ENCODE results near the gene RBMS3.
"Not testable (repeated sequence)": the region's sequence is repeated elsewhere in the genome, so short reads cannot be mapped to it uniquely, and the experiment has no call there.

Gene RBMS3

DNA sequence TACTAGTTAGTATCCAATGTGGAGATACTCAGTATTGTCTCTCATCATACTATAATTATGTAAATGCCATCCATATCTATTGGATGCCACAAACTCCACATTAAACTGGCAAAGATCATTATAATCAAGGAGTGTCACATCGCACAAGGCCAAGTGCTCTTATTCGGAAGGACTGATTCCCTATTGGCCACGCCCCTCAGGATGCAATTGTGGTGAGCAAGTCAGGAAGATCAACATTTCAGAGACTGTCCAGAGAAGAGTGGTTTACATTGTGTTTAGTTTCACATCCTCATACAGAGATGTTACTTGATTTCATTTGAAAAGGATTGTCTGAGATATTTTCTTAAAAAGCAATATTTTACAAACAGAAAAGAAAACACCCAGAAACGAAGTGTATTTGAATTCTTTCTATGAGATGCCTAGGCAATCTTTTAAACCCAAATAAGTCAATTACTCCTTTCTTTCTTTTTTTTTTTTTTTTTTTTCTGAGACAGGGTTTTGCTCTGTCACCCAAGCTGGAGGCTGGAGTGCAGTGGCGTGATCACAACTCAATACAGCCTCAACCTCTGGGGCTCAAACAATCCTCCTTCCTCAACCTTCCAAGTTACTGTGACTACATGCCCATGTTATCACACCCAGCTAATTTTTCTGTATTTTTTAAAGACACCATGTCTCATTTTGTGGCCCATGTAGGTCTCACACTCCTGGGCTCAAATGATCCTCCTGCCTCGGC lies 369.1 kb downstream of the RBMS3 start:
- Histone ChIP-seq H3K27me3 (ENCODE audit: control insufficient read depth, insufficient read depth, low read length) (no peaks in the 10 kb centered on the region), H3K36me3 (ENCODE audit: control insufficient read depth, insufficient read depth, low read length) (no peaks in the 10 kb centered on the region), H3K4me3 (ENCODE audit: low read depth, low read length) (no peak overlapping the region), H3K9ac (ENCODE audit: low read depth, low read length) (no peak overlapping the region), H3K4me1 (ENCODE audit: control insufficient read depth, insufficient read depth, low read length) (peaks cover 2% of the 10 kb centered on the region), H3K9me3 (ENCODE audit: control insufficient read depth, insufficient read depth, low read length) (no peaks in the 10 kb centered on the region)

DNA sequence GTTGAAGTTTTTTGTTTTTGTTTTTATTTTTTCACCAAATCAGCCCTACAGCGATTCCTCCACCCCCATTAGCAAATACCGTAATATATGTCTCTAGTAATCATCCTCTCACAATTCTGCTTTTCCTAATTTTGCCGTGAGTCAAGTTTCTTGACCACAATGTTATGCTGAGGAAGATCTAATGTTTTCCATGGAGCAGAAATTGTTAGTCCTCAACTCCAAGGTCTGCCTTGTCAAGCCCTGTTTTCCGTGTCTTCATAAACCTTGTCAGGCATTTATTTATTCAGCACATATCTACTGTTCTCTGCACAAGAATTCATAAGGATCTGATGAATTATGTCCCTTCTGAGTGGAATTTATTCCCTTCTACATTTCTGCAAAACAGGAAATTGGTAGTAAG lies 372.8 kb downstream of the RBMS3 start:
- no peaks in the 10 kb centered on the region for H3K9me3 ChIP-seq (ENCODE audit: control insufficient read depth, insufficient read depth, low read length)
- H3K36me3 ChIP-seq (ENCODE audit: control insufficient read depth, insufficient read depth, low read length) = no peaks in the 10 kb centered on the region
- no peak overlapping the region for H3K4me3 ChIP-seq (ENCODE audit: low read depth, low read length)
- peaks cover 2% of the 10 kb centered on the region for H3K4me1 ChIP-seq (ENCODE audit: control insufficient read depth, insufficient read depth, low read length)
- H3K27me3 ChIP-seq (ENCODE audit: control insufficient read depth, insufficient read depth, low read length) = no peaks in the 10 kb centered on the region
- H3K9ac ChIP-seq (ENCODE audit: low read depth, low read length) = no peak overlapping the region

DNA sequence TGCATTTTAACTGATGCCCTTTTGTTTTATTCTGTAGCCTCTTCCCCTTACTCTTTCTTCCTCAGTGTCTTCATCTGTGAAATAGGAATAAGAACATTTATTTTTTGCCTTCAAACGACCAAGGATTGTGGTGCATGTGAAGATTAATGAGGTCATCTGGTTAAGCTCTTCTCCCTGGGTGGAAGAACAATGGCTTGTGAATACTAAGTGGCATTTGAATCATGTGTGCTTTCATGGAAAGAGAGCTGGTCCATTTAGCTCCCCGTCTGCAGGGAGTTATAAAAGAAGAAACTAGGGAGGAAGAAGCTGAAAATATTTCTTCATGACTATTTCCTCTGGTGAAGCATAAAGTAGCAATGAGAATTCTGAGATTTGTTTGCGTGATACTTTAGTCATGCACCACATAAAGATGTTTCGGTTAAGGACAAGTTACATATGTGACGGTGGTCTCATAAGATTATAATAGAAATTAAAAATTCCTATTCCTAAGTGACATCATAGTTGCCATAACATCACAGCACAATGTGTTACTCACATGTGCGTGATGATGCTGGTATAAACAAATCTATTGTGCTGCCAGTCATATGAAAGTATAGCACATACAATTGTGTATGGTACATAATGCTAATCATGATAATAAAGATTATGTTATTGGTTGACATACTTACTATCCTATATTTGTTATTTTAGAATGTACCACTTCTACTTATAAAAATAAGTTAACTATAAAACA lies 374.3 kb downstream of the RBMS3 start:
- no peaks in the 10 kb centered on the region for H3K27me3 ChIP-seq (ENCODE audit: control insufficient read depth, insufficient read depth, low read length)
- no peak overlapping the region for H3K4me3 ChIP-seq (ENCODE audit: low read depth, low read length)
- H3K4me1 ChIP-seq (ENCODE audit: control insufficient read depth, insufficient read depth, low read length) = peaks cover 2% of the 10 kb centered on the region
- H3K9ac ChIP-seq (ENCODE audit: low read depth, low read length) = no peak overlapping the region
- no peaks in the 10 kb centered on the region for H3K36me3 ChIP-seq (ENCODE audit: control insufficient read depth, insufficient read depth, low read length)
- no peaks in the 10 kb centered on the region for H3K9me3 ChIP-seq (ENCODE audit: control insufficient read depth, insufficient read depth, low read length)

DNA sequence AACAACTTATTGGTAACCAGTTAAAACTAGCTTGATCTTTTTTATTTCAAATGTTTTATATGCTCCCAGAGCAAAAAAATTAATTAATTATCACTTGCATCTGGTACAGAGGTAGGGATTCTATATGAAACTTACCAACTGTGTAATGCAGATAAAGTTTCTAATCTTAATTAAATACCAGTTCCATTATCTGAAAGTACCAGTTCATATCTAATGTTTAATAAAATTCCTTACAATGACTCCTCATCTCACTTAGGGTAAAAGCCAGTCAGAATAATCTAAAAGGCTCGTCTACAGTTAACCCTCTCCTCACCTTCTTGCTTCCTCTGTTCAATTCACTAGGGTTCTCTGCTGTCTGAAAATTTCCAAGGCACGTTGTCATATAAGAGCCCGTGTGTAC lies 384.8 kb downstream of the RBMS3 start:
- no peaks in the 10 kb centered on the region for H3K27me3 ChIP-seq (ENCODE audit: control insufficient read depth, insufficient read depth, low read length)
- no peaks in the 10 kb centered on the region for H3K4me1 ChIP-seq (ENCODE audit: control insufficient read depth, insufficient read depth, low read length)
- H3K36me3 ChIP-seq (ENCODE audit: control insufficient read depth, insufficient read depth, low read length) = no peaks in the 10 kb centered on the region
- no peak overlapping the region for H3K9ac ChIP-seq (ENCODE audit: low read depth, low read length)
- no peaks in the 10 kb centered on the region for H3K9me3 ChIP-seq (ENCODE audit: control insufficient read depth, insufficient read depth, low read length)
- no peak overlapping the region for H3K4me3 ChIP-seq (ENCODE audit: low read depth, low read length)

DNA sequence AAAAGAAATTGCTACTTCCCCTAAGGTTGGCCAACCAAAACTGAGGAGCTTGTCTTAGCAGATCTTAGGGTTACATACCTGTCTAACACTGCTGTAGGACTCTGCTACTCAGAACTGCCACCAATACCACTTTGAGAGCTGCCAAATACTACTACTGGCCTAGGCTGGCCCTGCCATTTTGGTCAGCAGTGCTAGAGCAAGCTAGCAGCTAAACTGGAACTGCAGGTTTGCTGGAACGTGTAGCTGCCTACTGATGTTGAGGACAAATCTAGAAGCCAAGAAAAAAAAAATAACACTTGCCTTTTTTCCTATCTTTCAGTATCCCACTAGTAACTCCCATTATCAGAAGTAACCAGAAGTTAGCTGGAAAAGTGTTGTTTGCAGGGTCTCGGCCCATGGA lies 387.4 kb downstream of the RBMS3 start:
- Histone ChIP-seq H3K9ac (ENCODE audit: low read depth, low read length) (no peak overlapping the region), H3K4me3 (ENCODE audit: low read depth, low read length) (no peak overlapping the region), H3K4me1 (ENCODE audit: control insufficient read depth, insufficient read depth, low read length) (no peaks in the 10 kb centered on the region), H3K27me3 (ENCODE audit: control insufficient read depth, insufficient read depth, low read length) (no peaks in the 10 kb centered on the region), H3K36me3 (ENCODE audit: control insufficient read depth, insufficient read depth, low read length) (no peaks in the 10 kb centered on the region), H3K9me3 (ENCODE audit: control insufficient read depth, insufficient read depth, low read length) (no peaks in the 10 kb centered on the region)

DNA sequence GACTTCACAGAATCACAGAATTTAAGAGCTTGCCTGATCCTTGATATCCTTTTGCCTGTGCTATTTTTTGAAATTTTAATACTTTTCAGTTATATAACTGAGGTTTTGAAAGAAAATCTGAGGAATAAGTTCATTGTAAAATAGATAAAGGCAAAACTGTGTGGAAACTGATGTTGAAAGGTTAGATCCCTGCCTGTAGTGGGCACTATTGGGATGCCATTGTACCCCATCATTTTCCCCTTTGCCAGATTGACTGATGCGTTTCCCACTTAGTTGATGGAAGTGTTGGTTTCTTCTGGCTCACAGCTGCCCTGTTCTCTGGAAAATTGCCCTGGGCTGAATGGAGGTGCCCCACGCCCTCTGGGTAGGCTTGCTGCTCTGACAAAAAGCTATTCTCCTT lies 387.9 kb downstream of the RBMS3 start:
- no peaks in the 10 kb centered on the region for H3K4me1 ChIP-seq (ENCODE audit: control insufficient read depth, insufficient read depth, low read length)

GRCh38 chr3:29670476-29670875 lies 389.6 kb downstream of the RBMS3 start:
- not testable (repeated sequence) for H3K27me3 ChIP-seq (ENCODE audit: control insufficient read depth, insufficient read depth, low read length); H3K36me3 ChIP-seq (ENCODE audit: control insufficient read depth, insufficient read depth, low read length); H3K9ac ChIP-seq (ENCODE audit: low read depth, low read length); H3K4me3 ChIP-seq (ENCODE audit: low read depth, low read length); H3K4me1 ChIP-seq (ENCODE audit: control insufficient read depth, insufficient read depth, low read length); H3K9me3 ChIP-seq (ENCODE audit: control insufficient read depth, insufficient read depth, low read length)

More for the DNA sequence above, 387.9 kb downstream of the RBMS3 start:
- Histone ChIP-seq H3K36me3 (ENCODE audit: control insufficient read depth, insufficient read depth, low read length) (no peaks in the 10 kb centered on the region), H3K4me3 (ENCODE audit: low read depth, low read length) (no peak overlapping the region), H3K9me3 (ENCODE audit: control insufficient read depth, insufficient read depth, low read length) (no peaks in the 10 kb centered on the region), H3K27me3 (ENCODE audit: control insufficient read depth, insufficient read depth, low read length) (no peaks in the 10 kb centered on the region), H3K9ac (ENCODE audit: low read depth, low read length) (no peak overlapping the region)

- Histone ChIP-seq H3K4me3 (ENCODE audit: low read depth, low read length) (no peak overlapping the region), H3K36me3 (ENCODE audit: control insufficient read depth, insufficient read depth, low read length) (no peaks in the 10 kb centered on the region), H3K9ac (ENCODE audit: low read depth, low read length) (no peak overlapping the region), H3K9me3 (ENCODE audit: control insufficient read depth, insufficient read depth, low read length) (no peaks in the 10 kb centered on the region), H3K4me1 (ENCODE audit: control insufficient read depth, insufficient read depth, low read length) (no peaks in the 10 kb centered on the region), H3K27me3 (ENCODE audit: control insufficient read depth, insufficient read depth, low read length) (no peaks in the 10 kb centered on the region)
Measured at GRCh38 chr3:29677421-29677820, 396.6 kb downstream of the RBMS3 start.

GRCh38 chr3:29679944-29680343 lies 399.1 kb downstream of the RBMS3 start:
- no peaks in the 10 kb centered on the region for H3K9me3 ChIP-seq (ENCODE audit: control insufficient read depth, insufficient read depth, low read length)
- H3K27me3 ChIP-seq (ENCODE audit: control insufficient read depth, insufficient read depth, low read length) = no peaks in the 10 kb centered on the region
- H3K4me1 ChIP-seq (ENCODE audit: control insufficient read depth, insufficient read depth, low read length) = no peaks in the 10 kb centered on the region
- no peak overlapping the region for H3K9ac ChIP-seq (ENCODE audit: low read depth, low read length)
- no peak overlapping the region for H3K4me3 ChIP-seq (ENCODE audit: low read depth, low read length)
- H3K36me3 ChIP-seq (ENCODE audit: control insufficient read depth, insufficient read depth, low read length) = no peaks in the 10 kb centered on the region

DNA sequence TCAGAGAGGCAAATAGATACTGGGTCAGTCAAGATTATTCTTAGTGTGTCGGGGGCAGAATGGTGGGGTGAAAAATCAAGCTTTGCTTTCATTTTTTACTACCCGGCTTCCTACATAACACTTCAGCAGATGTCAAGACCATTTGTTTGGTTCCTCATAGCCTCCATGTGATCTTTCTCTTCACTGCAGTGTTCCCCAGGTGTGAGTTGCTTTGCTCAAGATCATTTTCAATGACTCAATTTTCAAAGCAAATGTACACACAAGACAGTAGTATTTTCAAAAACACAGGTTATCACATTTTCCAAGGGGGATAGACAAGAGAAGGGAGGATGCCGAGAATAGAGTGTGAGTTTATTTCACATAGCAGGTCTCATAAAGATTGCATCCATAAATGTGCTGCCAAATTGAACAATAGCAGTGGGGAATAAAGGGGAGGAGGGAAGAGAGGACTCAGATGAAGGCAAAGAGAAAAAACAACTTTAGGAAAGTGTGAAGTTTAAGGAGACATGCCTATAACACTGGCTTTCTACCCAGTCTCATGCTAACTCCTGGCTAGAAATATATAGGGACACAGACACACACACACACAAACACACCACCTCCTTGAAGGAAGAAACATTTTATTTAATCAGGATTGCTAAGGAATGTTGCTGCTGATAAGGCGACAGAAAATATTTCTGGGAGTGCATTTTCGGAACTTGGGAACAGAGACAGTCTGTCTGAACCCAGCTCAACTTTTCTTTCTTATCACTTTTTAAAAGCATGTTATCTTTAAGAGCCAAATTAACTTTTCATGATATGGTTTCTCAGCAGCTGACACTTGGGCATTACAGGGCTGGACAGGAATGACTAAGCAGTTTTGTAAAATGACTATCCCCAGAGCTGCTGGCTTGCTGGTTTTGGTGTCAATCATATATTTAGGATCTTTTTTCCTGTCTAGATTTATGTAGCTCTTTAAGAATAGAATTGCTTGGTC lies 402.4 kb downstream of the RBMS3 start:
- Histone ChIP-seq H3K4me1 (ENCODE audit: control insufficient read depth, insufficient read depth, low read length) (no peaks in the 10 kb centered on the region), H3K9ac (ENCODE audit: low read depth, low read length) (no peak overlapping the region), H3K27me3 (ENCODE audit: control insufficient read depth, insufficient read depth, low read length) (no peaks in the 10 kb centered on the region), H3K36me3 (ENCODE audit: control insufficient read depth, insufficient read depth, low read length) (no peaks in the 10 kb centered on the region), H3K9me3 (ENCODE audit: control insufficient read depth, insufficient read depth, low read length) (no peaks in the 10 kb centered on the region), H3K4me3 (ENCODE audit: low read depth, low read length) (no peak overlapping the region)

DNA sequence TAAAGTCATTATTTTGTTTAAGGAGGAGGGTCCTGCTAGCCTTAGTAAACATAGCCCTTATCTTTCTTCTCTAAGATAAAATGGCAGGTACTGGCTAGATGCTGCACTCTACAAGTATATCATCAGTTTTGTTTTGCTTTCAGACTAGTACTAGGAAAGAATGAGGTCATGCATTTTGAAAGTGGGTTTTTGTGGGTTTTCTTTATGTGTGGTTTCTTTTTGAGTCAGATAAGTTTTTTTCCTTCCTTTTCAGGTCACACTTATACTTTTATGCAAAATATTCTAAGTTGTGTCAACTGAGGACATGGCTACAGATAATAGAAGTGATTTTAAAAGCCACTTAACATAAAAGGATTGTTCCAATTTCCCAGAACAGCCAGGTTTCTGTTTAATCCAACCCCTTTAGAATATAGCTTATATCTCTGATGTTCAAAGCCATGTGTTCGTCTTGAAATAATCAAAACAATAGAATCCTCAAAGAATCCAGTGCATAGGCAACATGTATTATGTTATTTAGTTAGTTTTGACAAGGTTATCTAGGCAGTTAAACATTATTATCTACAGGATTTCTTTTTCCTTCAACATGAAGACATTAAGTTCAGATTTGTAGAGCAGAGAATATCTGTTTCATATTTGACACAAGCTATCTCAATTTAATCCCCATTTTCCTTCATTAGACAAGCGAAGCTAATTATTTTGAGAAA lies 406.2 kb downstream of the RBMS3 start:
- Histone ChIP-seq H3K4me1 (ENCODE audit: control insufficient read depth, insufficient read depth, low read length) (no peaks in the 10 kb centered on the region), H3K9ac (ENCODE audit: low read depth, low read length) (no peak overlapping the region), H3K4me3 (ENCODE audit: low read depth, low read length) (no peak overlapping the region), H3K36me3 (ENCODE audit: control insufficient read depth, insufficient read depth, low read length) (no peaks in the 10 kb centered on the region), H3K9me3 (ENCODE audit: control insufficient read depth, insufficient read depth, low read length) (no peaks in the 10 kb centered on the region), H3K27me3 (ENCODE audit: control insufficient read depth, insufficient read depth, low read length) (no peaks in the 10 kb centered on the region)

Measured in iPS-15b (cell line).